Measurements from ENCODE around the gene SLAIN1.
A peak's percentile ranks its signal among the peaks of the same experiment; 100 is the strongest.

The SLAIN1 gene

DNA sequence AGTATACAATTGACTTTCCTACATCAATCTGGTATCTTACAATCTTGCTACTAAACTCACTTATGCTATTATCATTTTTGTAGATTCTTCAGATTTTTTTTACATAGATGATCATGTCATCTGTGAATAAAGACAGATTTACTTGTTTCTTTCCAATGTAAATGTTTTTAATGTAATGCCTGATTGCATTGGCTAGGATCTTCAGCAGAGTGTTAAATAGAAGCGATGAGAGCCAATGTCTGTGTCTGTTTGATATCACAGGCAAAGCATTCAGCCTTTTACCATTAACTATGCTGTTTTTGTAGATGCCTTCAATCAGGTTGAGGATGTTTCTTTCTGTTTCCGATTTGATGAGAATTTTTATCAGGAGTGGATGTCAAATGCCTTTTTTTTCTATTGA lies 19.2 kb downstream of the SLAIN1 start:
- H3K27ac ChIP-seq: no peak overlapping the region
- TF ChIP-seq, protein P1, sequence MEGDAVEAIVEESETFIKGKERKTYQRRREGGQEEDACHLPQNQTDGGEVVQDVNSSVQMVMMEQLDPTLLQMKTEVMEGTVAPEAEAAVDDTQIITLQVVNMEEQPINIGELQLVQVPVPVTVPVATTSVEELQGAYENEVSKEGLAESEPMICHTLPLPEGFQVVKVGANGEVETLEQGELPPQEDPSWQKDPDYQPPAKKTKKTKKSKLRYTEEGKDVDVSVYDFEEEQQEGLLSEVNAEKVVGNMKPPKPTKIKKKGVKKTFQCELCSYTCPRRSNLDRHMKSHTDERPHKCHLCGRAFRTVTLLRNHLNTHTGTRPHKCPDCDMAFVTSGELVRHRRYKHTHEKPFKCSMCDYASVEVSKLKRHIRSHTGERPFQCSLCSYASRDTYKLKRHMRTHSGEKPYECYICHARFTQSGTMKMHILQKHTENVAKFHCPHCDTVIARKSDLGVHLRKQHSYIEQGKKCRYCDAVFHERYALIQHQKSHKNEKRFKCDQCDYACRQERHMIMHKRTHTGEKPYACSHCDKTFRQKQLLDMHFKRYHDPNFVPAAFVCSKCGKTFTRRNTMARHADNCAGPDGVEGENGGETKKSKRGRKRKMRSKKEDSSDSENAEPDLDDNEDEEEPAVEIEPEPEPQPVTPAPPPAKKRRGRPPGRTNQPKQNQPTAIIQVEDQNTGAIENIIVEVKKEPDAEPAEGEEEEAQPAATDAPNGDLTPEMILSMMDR (conservative IDR thresholded peaks at IDR 0.05): no peak

DNA sequence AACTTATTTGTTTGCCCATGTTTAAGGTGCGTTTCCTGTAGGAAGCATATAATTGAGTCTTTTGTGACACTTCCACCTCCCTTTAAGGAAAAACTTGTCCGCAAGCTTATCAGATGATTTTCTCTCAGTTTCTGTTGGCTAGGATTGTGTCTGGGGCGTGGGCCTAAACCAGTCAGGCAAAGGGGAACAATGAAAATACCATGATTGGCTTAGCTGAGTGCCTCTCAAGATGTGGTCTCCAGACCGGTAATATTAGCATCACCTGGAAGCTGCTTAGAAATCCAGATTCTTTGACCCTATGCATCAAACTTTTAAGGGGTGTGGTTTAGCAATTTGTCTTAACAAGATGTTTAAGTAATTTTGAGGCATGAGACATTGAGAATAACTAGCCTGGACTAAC lies 20.0 kb downstream of the SLAIN1 start:
- TF ChIP-seq, protein P1 (conservative IDR thresholded peaks at IDR 0.05): no peak
- H3K27ac ChIP-seq: no peak overlapping the region

DNA sequence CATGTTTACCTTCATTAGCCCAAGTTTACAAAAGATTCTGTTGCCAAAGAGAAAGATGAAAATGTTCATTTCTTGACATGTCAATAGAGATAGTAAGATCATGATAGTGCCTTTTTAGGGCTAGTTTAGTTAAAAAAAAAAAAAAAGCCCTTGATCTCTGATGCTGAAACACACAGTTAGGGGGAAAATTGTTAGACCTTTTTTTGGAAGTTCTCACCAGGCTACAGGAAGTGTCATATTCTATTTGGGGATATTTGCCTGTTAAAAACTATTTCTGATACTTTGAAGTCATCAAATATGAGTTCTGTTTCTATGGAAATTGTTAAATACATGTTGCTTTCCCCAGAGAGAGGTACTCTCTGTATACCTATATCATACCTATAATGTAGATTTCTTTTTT lies 21.6 kb downstream of the SLAIN1 start:
- TF ChIP-seq, protein P1 (conservative IDR thresholded peaks at IDR 0.05): no peak
- H3K27ac ChIP-seq: no peak overlapping the region

DNA sequence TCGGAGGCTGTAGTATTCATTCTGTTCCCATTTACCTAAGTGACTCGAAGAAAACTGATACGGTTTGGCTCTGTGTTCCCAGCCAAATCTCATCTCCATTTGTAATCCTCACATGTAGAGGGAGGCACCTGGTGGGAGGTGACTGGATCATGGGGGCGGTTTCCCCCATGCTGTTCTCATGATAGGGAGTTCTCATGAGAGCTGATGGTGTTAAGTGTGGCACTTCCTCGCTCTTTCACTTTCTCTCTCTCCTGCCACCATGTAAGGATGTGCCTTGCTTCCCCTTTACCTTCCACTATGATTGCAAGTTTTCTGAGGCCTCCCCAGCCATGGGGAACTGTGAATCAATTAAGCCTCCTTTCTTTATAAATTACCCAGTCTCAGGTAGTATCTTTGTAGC lies 23.5 kb downstream of the SLAIN1 start:
- TF ChIP-seq, protein P1 (conservative IDR thresholded peaks at IDR 0.05): no peak
- H3K27ac ChIP-seq: no peak overlapping the region

DNA sequence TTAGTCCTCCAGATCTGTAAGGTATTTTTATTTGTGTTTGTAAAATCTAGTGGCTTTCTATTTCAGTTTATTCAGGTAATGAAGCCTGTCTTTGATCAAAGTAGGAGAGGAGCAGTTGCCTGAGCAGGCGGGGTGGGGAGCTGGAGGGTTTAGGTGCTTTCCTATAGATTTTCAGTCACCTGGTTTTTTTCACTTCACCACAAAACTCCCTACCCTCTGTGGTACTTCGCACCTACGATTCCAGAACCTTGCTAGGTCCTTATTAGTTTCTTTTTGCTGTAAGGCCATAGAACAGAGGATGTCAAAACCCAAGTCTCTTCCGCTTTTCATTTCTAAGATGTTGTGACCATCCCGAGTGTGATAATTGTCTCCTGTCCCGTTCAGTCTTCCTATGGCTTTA lies 26.6 kb downstream of the SLAIN1 start:
- TF ChIP-seq, protein P1 (conservative IDR thresholded peaks at IDR 0.05): no peak
- H3K27ac ChIP-seq: no peak overlapping the region

DNA sequence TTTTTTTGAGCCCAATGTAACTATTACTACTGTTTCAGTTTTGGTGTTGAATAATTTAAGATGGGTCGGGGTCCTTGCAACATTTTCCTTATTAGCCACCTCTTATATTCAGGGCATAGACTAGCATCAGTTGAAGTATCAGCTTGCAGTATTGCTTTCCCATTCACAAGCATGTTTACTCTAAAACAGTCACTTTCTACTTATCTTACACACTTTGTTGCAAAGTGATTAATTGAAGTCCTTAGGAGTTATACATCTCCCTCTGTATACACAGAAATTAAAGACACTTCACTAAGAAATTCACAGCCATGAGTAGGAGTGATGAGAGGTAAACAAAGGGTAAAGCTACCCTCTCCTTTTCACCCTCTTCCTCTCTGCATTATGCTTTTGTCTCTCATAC lies 27.6 kb downstream of the SLAIN1 start:
- TF ChIP-seq, protein P1 (conservative IDR thresholded peaks at IDR 0.05): no peak
- no peak overlapping the region for H3K27ac ChIP-seq

DNA sequence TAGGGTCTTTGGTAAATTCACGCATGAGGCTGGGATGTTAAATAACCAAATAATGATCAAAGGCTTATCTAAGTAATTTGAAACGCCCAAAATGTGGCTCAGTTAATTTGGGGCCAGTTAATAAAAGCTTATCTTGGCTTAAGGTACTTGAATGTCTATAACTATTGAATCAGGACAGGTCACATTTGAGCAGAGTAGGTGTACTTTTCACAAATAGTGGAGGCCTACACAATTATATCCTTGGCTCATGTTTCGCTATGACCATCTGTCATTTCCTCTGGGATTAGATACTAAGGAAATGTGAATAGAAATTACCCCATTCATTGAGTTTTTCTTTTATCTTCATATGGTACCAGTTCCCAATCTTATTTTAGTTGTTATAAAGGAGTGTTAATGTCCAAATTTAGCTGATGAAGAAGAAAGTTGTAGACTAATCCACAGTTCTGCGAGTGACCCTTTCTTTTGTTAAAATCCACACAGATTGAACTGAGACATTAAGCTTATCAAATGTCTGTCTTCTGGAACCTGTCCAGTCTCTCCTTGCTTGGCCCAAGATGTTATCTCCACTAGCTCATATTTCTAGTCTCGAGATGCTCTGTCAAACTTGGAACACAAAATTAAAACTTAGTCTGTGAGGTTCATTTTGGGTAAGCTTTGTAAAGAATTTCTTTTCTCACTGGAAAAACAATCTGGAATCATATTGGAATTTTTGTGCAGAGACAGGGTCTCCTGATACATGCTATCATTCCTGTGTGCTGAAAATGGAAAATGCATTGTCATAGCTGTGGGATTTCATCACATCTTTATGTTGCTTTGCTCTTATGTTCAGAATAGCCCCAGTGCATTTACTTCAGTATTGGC lies 31.0 kb downstream of the SLAIN1 start:
- peak overlapping the region; percentile 34; the same call in 1 of the 2 replicates for H3K27ac ChIP-seq
- TF ChIP-seq, protein P1 (conservative IDR thresholded peaks at IDR 0.05): no peak

Measured in VCaP (cell line).